ENCODE results near the gene KCTD19. TPM values are rescaled to one million over a fixed set of nuclear protein-coding genes. Genes with fewer than 3 reads are reported as not detected.

The KCTD19 gene
- total and polyA plus RNA-seq, 8 donors = 0.09 to 0.70 (median 0.49) TPM; not detected in 2

DNA sequence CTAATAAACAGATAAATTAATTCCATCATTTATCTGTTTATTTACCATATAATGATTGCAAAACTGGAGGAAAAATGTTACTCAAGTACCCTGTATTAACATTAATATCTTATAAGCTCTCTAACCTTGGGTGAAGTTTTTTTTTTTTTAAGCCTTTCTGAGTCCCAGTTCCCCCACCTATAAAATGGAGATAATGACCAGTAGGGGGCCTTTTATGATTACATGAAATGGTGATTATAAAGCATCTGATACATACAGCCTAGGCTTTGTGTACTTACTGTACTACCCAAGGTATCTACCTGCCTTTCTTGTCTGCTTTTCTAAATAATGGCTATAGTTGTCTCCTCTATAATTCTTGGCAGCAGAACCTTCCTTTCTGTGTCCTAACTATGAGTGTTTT, 22.6 kb upstream of the KCTD19 start:
- FAIRE-seq = peak; percentile 45
- ATAC-seq = peak in 3 of 4 donors; percentile 43 to 85 (median 63)
- Histone ChIP-seq H3K4me3 (no peak overlapping the region), H3K4me1 (no peaks in the 10 kb centered on the region), H3K27ac (no peak overlapping the region), H3K9me3 (no peaks in the 10 kb centered on the region), H3K27me3 (no peaks in the 10 kb centered on the region), H3K36me3 (no peaks in the 10 kb centered on the region)
- TF ChIP-seq, protein P1, sequence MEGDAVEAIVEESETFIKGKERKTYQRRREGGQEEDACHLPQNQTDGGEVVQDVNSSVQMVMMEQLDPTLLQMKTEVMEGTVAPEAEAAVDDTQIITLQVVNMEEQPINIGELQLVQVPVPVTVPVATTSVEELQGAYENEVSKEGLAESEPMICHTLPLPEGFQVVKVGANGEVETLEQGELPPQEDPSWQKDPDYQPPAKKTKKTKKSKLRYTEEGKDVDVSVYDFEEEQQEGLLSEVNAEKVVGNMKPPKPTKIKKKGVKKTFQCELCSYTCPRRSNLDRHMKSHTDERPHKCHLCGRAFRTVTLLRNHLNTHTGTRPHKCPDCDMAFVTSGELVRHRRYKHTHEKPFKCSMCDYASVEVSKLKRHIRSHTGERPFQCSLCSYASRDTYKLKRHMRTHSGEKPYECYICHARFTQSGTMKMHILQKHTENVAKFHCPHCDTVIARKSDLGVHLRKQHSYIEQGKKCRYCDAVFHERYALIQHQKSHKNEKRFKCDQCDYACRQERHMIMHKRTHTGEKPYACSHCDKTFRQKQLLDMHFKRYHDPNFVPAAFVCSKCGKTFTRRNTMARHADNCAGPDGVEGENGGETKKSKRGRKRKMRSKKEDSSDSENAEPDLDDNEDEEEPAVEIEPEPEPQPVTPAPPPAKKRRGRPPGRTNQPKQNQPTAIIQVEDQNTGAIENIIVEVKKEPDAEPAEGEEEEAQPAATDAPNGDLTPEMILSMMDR (IDR thresholded peaks at IDR 0.05) = peak in 3 of 4 donors; percentile 15 to 25 (median 20)
- intact Hi-C loops (cut with DNase I) = no loop called here
- DNase-seq = no peak

DNA sequence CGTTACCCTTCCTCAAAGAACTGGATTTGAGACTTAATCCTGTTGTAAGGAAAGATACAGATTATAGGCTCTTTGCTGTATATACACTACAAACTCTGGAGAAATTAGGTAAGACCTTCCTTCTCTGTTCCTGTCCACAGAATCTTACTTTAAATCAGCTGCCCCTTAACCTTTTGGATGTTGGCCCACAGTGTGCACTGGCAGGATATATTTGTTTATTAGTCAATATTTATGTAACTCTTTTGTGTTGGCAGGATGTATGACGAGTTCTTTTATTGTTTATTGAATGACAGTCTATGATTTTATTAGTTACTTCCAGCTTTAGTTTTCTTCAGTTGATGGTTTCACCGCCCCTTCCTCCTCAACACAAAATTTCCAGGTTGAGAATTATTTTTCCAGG, 19.8 kb upstream of the KCTD19 start:
- H3K9me3 ChIP-seq = no peaks in the 10 kb centered on the region
- FAIRE-seq (no peak), DNase-seq (no peak)

DNA sequence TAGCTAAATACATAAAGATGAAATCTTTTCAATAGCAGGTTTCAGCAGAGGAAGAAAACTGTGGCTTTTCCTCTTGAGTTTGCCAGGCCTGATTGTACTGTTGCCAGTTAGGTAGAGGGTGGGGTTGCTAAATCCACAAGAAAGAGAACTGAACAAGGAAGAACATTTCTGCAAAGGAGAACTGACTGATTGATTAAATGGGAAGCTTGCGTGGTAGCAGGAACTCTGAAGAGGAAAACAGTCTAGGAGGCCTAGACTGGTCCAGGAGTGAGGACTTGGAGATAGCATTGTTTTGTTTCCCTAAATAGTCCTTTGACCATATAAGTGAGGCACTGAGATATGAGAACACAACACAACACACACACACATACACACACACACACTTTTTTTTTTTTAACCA, 18.9 kb upstream of the KCTD19 start:
- H3K27ac ChIP-seq = peak overlapping the region in 1 of 4 donors; percentile 41
- peak; percentile 43 to 64 (median 60) for ATAC-seq

More for the DNA sequence above, 19.8 kb upstream of the KCTD19 start:
- Histone ChIP-seq H3K36me3 (no peaks in the 10 kb centered on the region), H3K27ac (no peak overlapping the region), H3K27me3 (no peaks in the 10 kb centered on the region), H3K4me1 (no peaks in the 10 kb centered on the region), H3K4me3 (no peak overlapping the region)
- intact Hi-C loops (cut with DNase I) = no loop called here
- ATAC-seq = no peak
- 64 to 73% methylated on average over 3 of the region's 3 CpGs for WGBS, 2 donors
- TF ChIP-seq, protein P1 (IDR thresholded peaks at IDR 0.05) = no peak

DNA sequence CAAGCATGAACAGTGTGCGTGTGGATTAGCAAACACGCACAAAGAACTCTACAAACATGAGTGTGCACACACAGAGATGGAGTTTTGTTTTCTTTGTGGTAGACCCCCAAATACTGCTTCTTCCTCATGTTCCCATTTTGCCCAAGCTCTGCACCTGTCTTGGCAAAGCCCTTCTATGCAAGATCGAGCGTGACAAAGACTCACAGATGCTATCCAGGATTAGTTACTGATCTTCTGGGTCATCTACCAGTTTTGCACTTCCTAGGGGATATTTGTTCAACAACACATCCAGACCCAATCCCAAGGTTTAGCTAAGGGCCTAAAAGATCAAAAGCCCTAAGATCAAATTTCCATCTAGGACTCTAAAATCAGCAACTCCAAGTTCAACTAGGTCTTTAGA, 16.1 kb upstream of the KCTD19 start:
- Histone ChIP-seq H3K36me3 (no peaks in the 10 kb centered on the region), H3K4me3 (no peak overlapping the region), H3K4me1 (no peaks in the 10 kb centered on the region), H3K27me3 (no peaks in the 10 kb centered on the region), H3K27ac (no peak overlapping the region), H3K9me3 (no peaks in the 10 kb centered on the region)
- ATAC-seq = no peak
- no peak for FAIRE-seq
- TF ChIP-seq, protein P1 (IDR thresholded peaks at IDR 0.05) = no peak
- 89 to 99% methylated on average over 4 of the region's 4 CpGs for WGBS, 2 donors
- DNase-seq = no peak
- intact Hi-C loops (cut with DNase I) = no loop called here

More for the DNA sequence above, 18.9 kb upstream of the KCTD19 start:
- TF ChIP-seq, protein P1 (IDR thresholded peaks at IDR 0.05) = no peak
- Histone ChIP-seq H3K4me1 (no peaks in the 10 kb centered on the region), H3K4me3 (no peak overlapping the region), H3K9me3 (no peaks in the 10 kb centered on the region), H3K36me3 (no peaks in the 10 kb centered on the region), H3K27me3 (no peaks in the 10 kb centered on the region)
- intact Hi-C loops (cut with DNase I) = no loop called here
- FAIRE-seq (no peak), DNase-seq (no peak)
- 53 to 63% methylated on average over 1 of the region's 1 CpG for WGBS, 2 donors

DNA sequence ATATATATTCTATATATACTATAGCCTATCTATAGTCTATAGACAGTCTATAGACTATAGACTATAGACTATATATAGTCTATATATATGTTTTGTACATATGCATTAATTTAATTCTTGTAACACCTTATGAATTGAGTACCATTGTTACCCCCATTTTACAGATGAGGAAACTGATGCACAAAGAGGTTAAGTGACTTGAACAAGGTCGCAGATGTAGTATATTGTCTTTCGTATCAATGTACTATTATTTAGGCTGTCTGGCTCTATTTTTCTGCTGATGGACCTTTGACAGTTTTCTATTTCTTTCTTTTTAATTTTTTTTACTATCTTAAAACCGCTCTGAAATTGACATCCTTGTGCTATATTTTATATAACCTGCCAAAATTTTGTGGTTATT, 14.7 kb upstream of the KCTD19 start:
- 93 to 94% methylated on average over 3 of the region's 3 CpGs for WGBS, 2 donors
- intact Hi-C loops (cut with DNase I) = no loop called here
- Histone ChIP-seq H3K4me1 (no peaks in the 10 kb centered on the region), H3K4me3 (no peak overlapping the region), H3K27ac (no peak overlapping the region), H3K27me3 (no peaks in the 10 kb centered on the region), H3K36me3 (no peaks in the 10 kb centered on the region), H3K9me3 (no peaks in the 10 kb centered on the region)
- no peak for DNase-seq
- no peak for ATAC-seq
- FAIRE-seq = no peak
- TF ChIP-seq, protein P1 (IDR thresholded peaks at IDR 0.05) = no peak

Data from pancreas (tissue), 10 donors.